ENCODE measurements around the gene KANK2. TPM values are rescaled to one million over a fixed set of nuclear protein-coding genes. Genes with fewer than 3 reads are reported as not detected.
A peak's percentile ranks its signal among the peaks of the same experiment; 100 is the strongest.

The KANK2 gene
- polyA plus RNA-seq, 1 of the 3 experiments (the other 2 are of a cell fraction) = 92.4 TPM

DNA sequence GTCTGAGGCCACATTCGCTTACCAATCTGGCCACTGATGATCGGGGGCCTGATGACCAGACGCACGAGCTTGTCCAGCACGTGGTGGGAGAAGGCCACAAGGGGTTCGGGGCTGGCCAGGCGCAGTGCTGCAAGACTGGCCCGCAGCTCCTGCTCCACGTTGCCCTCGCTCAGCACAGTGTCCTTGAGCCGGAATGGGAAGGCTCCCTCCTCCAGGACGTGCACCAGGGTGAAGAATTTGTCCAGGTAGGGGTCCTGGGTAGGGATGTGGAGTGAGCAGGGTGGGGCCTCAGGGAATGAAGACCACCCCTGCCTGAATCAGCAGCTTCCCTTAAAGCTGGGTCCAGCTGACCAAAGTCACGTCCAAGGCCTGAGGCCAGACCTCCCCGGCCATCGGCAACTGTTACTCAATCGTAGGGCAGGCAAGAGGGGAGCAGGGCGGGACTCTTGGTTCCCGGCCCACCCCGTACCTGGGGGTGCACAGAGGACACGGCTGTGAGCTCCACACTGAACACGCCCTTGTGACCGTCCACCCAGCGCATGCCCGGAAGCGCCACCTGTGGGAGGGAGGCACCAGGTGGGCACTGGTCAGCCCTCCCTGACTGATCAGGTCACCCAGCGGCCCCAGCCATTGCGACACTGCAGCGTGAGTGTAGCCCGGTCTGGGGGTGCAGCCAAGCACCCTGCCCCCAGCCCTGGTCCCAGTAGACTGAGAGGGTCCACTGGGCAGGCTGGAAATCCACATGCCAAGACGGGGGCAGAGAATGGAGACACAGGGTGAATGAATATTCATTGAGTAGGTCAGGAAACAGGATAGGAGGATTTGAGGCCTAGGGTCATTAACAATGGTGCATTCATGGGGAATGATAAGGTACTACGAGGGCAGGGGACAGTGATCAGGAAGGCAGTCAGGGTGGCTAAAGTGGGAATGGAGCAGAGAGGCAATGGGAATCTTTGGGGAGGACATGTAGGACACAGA lies 39.3 kb upstream of the KANK2 start:
- TF ChIP-seq RXRA (IDR thresholded peaks at IDR 0.05; ENCODE audit: borderline replicate concordance, low read depth) (no peak), EZH2phosphoT487 (IDR thresholded peaks at IDR 0.05; ENCODE audit: borderline replicate concordance, low read depth) (no peak)
- H3K9me2 ChIP-seq = no peaks in the 10 kb centered on the region
- no peak for DNase-seq
- no peak overlapping the region for H3K4me3 ChIP-seq (ENCODE audit: low read depth in 2 of 2, low read length in 1 of 2)
- H3K79me2 ChIP-seq (ENCODE audit: insufficient read depth) = no peaks in the 10 kb centered on the region
- no peaks in the 10 kb centered on the region for H3K4me1 ChIP-seq (ENCODE audit: control insufficient read depth in 1 of 2, insufficient read depth in 2 of 2, low read depth in 1 of 2, low read length in 1 of 2)
- H3K9me3 ChIP-seq = no peaks in the 10 kb centered on the region
- no peak overlapping the region for H3K27ac ChIP-seq (ENCODE audit: low read depth in 2 of 2, low read length in 1 of 2)
- no peak overlapping the region for H2AFZ ChIP-seq (ENCODE audit: low read depth)
- CTCF ChIA-PET = interaction anchor here (1.0 kb wide), 2 partner anchors 8 to 111 kb away, joined by 3 to 4 read pairs; no protein-coding TSS in a partner anchor
- no peaks in the 10 kb centered on the region for H4K20me1 ChIP-seq (ENCODE audit: insufficient read depth)
- no peaks in the 10 kb centered on the region for H3F3A ChIP-seq (replicated peaks; ENCODE audit: insufficient read depth)
- H3K4me2 ChIP-seq = no peak overlapping the region
- H3K27me3 ChIP-seq (ENCODE audit: insufficient read depth) = no peaks in the 10 kb centered on the region
- H3K9ac ChIP-seq = no peak overlapping the region
- 92% methylated on average over 18 of the region's 31 CpGs for WGBS (ENCODE audit: low lambda C conversion rate)
- POLR2A ChIA-PET = no interaction called here
- H3K36me3 ChIP-seq (replicated peaks in 1 of 2; ENCODE audit: control insufficient read depth in 1 of 2, insufficient read depth in 2 of 2, low read length in 1 of 2) = peaks cover 0 to 11% of the 10 kb centered on the region in 2 experiments

DNA sequence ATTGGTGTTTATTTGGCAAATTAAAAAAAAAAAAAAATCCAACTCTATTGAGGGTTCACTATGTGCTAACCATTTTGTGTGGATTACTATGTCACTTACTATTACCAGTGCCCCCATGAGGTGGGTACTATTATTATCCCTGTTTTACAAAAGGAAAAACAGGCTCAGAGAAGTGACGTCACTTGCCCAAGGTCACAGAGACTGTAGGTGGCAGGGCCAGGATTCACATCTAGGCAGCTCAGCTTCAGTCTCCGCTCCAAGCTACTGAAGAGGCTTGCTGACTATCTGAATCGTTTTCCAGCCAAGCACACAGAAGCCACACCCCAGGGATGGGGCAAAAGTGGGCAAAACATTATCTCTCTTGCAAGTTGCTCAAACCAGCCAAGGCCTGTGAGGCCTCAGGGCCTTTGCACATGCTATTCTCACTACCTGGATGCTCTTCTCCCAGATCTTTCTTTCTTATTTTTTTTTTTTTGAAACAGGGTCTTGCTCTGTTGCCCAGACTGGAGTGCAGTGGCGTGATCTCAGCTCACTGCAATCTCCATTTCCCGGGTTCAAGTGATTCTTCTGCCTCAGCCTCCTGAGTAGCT lies 37.2 kb upstream of the KANK2 start:
- no peaks in the 10 kb centered on the region for H3K9me2 ChIP-seq
- no peaks in the 10 kb centered on the region for H3K79me2 ChIP-seq (ENCODE audit: insufficient read depth)
- no peaks in the 10 kb centered on the region for H3K27me3 ChIP-seq (ENCODE audit: insufficient read depth)
- ChIA-PET CTCF (interaction anchor here (1.9 kb wide), 1 partner anchor 9 kb away, joined by 6 read pairs; no protein-coding TSS in a partner anchor), POLR2A (interaction anchor here (0.6 kb wide), 1 partner anchor 135 kb away, joined by 3 read pairs; no protein-coding TSS in a partner anchor)
- no peaks in the 10 kb centered on the region for H3K9me3 ChIP-seq
- H3K9ac ChIP-seq = no peak overlapping the region
- no peaks in the 10 kb centered on the region for H3F3A ChIP-seq (replicated peaks; ENCODE audit: insufficient read depth)
- H3K4me1 ChIP-seq (ENCODE audit: control insufficient read depth in 1 of 2, insufficient read depth in 2 of 2, low read depth in 1 of 2, low read length in 1 of 2) = no peaks in the 10 kb centered on the region
- H4K20me1 ChIP-seq (ENCODE audit: insufficient read depth) = no peaks in the 10 kb centered on the region
- peak; percentile 17 for TF ChIP-seq CTCF (IDR thresholded peaks at IDR 0.05)
- no peak for TF ChIP-seq IRF3 (IDR thresholded peaks at IDR 0.05; ENCODE audit: low read depth, low read length)
- no peak overlapping the region for H3K27ac ChIP-seq (ENCODE audit: low read depth in 2 of 2, low read length in 1 of 2)
- H3K4me3 ChIP-seq (ENCODE audit: low read depth in 2 of 2, low read length in 1 of 2) = no peak overlapping the region
- WGBS (ENCODE audit: low lambda C conversion rate) = 81% methylated on average over 5 of the region's 5 CpGs
- DNase-seq = no peak
- H3K36me3 ChIP-seq (replicated peaks in 1 of 2; ENCODE audit: control insufficient read depth in 1 of 2, insufficient read depth in 2 of 2, low read length in 1 of 2) = peaks cover 0 to 11% of the 10 kb centered on the region in 2 experiments
- H2AFZ ChIP-seq (ENCODE audit: low read depth) = no peak overlapping the region
- no peak overlapping the region for H3K4me2 ChIP-seq

All from SK-N-SH (cell line).